ENCODE results near the gene CACNB2. TPM values are rescaled to one million over a fixed set of nuclear protein-coding genes. Genes with fewer than 3 reads are reported as not detected.

Gene CACNB2
- total and polyA plus RNA-seq, 4 donors, result 0.38 to 3.1 (median 0.83) TPM

DNA sequence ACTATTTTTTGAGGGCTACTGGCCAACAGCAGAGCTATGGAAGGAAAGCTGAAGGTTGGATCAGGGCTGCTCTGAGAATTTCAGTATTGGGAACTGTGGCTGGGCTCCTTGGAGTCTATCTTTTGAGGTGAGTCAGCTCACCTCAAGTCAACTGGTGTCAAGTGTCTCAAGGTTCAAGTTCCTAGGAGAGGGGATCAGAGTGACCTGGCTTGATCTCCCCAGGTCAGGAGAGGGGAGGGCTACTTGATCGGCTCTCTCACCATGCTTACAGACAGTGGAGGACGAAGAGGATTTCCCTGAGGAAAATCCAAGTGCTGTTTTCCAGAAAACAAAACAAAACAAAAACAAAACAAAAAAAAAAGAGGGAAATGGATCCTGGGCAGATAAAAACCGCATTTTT, 132.8 kb downstream of the CACNB2 start:
- Histone ChIP-seq H3K9ac (ENCODE audit: low read depth in 1 of 2, low read length in 2 of 2) (no peak overlapping the region), H3K9me3 (ENCODE audit: control insufficient read depth in 4 of 4, low read length in 3 of 4) (no peaks in the 10 kb centered on the region), H3K36me3 (ENCODE audit: control insufficient read depth in 4 of 4, insufficient read depth in 3 of 4, low read depth in 1 of 4, low read length in 3 of 4) (no peaks in the 10 kb centered on the region), H3K4me3 (ENCODE audit: low read depth in 1 of 3, low read length in 3 of 3) (no peak overlapping the region), H3K27ac (ENCODE audit: low read depth in 1 of 2, low read length in 2 of 2) (no peak overlapping the region), H3K27me3 (ENCODE audit: control insufficient read depth in 4 of 4, insufficient read depth in 4 of 4, low read length in 3 of 4) (no peaks in the 10 kb centered on the region), H3K4me1 (ENCODE audit: control insufficient read depth in 4 of 4, insufficient read depth in 4 of 4, low read length in 3 of 4) (no peaks in the 10 kb centered on the region)
- TF ChIP-seq, protein P1, sequence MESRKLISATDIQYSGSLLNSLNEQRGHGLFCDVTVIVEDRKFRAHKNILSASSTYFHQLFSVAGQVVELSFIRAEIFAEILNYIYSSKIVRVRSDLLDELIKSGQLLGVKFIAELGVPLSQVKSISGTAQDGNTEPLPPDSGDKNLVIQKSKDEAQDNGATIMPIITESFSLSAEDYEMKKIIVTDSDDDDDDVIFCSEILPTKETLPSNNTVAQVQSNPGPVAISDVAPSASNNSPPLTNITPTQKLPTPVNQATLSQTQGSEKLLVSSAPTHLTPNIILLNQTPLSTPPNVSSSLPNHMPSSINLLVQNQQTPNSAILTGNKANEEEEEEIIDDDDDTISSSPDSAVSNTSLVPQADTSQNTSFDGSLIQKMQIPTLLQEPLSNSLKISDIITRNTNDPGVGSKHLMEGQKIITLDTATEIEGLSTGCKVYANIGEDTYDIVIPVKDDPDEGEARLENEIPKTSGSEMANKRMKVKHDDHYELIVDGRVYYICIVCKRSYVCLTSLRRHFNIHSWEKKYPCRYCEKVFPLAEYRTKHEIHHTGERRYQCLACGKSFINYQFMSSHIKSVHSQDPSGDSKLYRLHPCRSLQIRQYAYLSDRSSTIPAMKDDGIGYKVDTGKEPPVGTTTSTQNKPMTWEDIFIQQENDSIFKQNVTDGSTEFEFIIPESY (IDR thresholded peaks at IDR 0.05), result no peak
- TF ChIP-seq MAX (IDR thresholded peaks at IDR 0.05), result no peak
- TF ChIP-seq RXRA (IDR thresholded peaks at IDR 0.05), result no peak
- TF ChIP-seq FOXA2 (IDR thresholded peaks at IDR 0.05), result no peak
- TF ChIP-seq, protein P2, sequence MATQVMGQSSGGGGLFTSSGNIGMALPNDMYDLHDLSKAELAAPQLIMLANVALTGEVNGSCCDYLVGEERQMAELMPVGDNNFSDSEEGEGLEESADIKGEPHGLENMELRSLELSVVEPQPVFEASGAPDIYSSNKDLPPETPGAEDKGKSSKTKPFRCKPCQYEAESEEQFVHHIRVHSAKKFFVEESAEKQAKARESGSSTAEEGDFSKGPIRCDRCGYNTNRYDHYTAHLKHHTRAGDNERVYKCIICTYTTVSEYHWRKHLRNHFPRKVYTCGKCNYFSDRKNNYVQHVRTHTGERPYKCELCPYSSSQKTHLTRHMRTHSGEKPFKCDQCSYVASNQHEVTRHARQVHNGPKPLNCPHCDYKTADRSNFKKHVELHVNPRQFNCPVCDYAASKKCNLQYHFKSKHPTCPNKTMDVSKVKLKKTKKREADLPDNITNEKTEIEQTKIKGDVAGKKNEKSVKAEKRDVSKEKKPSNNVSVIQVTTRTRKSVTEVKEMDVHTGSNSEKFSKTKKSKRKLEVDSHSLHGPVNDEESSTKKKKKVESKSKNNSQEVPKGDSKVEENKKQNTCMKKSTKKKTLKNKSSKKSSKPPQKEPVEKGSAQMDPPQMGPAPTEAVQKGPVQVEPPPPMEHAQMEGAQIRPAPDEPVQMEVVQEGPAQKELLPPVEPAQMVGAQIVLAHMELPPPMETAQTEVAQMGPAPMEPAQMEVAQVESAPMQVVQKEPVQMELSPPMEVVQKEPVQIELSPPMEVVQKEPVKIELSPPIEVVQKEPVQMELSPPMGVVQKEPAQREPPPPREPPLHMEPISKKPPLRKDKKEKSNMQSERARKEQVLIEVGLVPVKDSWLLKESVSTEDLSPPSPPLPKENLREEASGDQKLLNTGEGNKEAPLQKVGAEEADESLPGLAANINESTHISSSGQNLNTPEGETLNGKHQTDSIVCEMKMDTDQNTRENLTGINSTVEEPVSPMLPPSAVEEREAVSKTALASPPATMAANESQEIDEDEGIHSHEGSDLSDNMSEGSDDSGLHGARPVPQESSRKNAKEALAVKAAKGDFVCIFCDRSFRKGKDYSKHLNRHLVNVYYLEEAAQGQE (IDR thresholded peaks at IDR 0.05), result no peak
- no peak for TF ChIP-seq RAD21 (IDR thresholded peaks at IDR 0.05)
- no peak for TF ChIP-seq SP1 (IDR thresholded peaks at IDR 0.05)
- no peak for TF ChIP-seq EGR1 (IDR thresholded peaks at IDR 0.05; ENCODE audit: low read depth in 2 of 2)
- no peak for TF ChIP-seq NR2F2 (IDR thresholded peaks at IDR 0.05)
- TF ChIP-seq TAF1 (conservative IDR thresholded peaks at IDR 0.05), result no peak
- DNase-seq (ENCODE audit: low spot score), result no peak
- 90% methylated on average over 3 of the region's 3 CpGs for WGBS

DNA sequence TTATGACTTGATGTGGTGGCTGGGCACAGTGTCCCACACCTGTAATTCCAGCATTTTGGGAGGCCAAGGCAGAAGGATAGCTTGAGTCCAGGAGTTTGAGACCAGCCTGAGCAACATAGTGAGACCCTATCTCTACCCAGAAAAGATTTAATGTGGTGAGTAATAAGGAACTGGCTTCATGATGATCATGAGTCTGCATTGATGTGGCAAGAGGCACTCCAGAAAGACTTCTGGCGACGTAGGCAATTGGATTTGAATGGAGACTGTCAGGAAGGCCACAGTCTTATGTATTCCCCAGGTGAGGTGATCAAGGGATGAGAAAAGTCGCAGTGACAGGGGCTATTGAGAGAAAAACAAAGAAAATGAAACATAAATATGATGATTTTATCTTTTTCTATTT, 138.0 kb downstream of the CACNB2 start:
- no peaks in the 10 kb centered on the region for H3K4me1 ChIP-seq (ENCODE audit: control insufficient read depth in 4 of 4, insufficient read depth in 4 of 4, low read length in 3 of 4)
- no peak overlapping the region for H3K9ac ChIP-seq (ENCODE audit: low read depth in 1 of 2, low read length in 2 of 2)
- H3K27ac ChIP-seq (ENCODE audit: low read depth in 1 of 2, low read length in 2 of 2), result no peak overlapping the region
- H3K36me3 ChIP-seq (ENCODE audit: control insufficient read depth in 4 of 4, insufficient read depth in 3 of 4, low read depth in 1 of 4, low read length in 3 of 4), result no peaks in the 10 kb centered on the region
- TF ChIP-seq GABPA (IDR thresholded peaks at IDR 0.05 in 1 of 2, conservative IDR thresholded peaks at IDR 0.05 in 1 of 2), result no peak
- no peak for TF ChIP-seq EGR1 (IDR thresholded peaks at IDR 0.05; ENCODE audit: low read depth in 2 of 2)
- no peak for TF ChIP-seq HNF4G (IDR thresholded peaks at IDR 0.05)
- TF ChIP-seq TAF1 (conservative IDR thresholded peaks at IDR 0.05), result no peak
- no peak for TF ChIP-seq NR2F2 (IDR thresholded peaks at IDR 0.05)
- TF ChIP-seq RAD21 (IDR thresholded peaks at IDR 0.05), result no peak
- no peak for TF ChIP-seq MAX (IDR thresholded peaks at IDR 0.05)
- TF ChIP-seq HNF4A (conservative IDR thresholded peaks at IDR 0.05), result no peak
- TF ChIP-seq FOXA1 (IDR thresholded peaks at IDR 0.05), result no peak
- TF ChIP-seq, protein P1 (IDR thresholded peaks at IDR 0.05), result no peak
- TF ChIP-seq, protein P3, sequence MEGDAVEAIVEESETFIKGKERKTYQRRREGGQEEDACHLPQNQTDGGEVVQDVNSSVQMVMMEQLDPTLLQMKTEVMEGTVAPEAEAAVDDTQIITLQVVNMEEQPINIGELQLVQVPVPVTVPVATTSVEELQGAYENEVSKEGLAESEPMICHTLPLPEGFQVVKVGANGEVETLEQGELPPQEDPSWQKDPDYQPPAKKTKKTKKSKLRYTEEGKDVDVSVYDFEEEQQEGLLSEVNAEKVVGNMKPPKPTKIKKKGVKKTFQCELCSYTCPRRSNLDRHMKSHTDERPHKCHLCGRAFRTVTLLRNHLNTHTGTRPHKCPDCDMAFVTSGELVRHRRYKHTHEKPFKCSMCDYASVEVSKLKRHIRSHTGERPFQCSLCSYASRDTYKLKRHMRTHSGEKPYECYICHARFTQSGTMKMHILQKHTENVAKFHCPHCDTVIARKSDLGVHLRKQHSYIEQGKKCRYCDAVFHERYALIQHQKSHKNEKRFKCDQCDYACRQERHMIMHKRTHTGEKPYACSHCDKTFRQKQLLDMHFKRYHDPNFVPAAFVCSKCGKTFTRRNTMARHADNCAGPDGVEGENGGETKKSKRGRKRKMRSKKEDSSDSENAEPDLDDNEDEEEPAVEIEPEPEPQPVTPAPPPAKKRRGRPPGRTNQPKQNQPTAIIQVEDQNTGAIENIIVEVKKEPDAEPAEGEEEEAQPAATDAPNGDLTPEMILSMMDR (IDR thresholded peaks at IDR 0.05; ENCODE audit: low read depth, low read length, missing input control), result no peak
- TF ChIP-seq YY1 (IDR thresholded peaks at IDR 0.05), result no peak
- TF ChIP-seq FOXA2 (IDR thresholded peaks at IDR 0.05), result no peak
- TF ChIP-seq RXRA (IDR thresholded peaks at IDR 0.05), result no peak
- TF ChIP-seq, protein P4, sequence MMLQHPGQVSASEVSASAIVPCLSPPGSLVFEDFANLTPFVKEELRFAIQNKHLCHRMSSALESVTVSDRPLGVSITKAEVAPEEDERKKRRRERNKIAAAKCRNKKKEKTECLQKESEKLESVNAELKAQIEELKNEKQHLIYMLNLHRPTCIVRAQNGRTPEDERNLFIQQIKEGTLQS (IDR thresholded peaks at IDR 0.05), result no peak
- TF ChIP-seq, protein P2 (IDR thresholded peaks at IDR 0.05), result no peak
- TF ChIP-seq SP1 (IDR thresholded peaks at IDR 0.05), result no peak
- TF ChIP-seq JUND (IDR thresholded peaks at IDR 0.05), result no peak
- no peak overlapping the region for H3K4me3 ChIP-seq (ENCODE audit: low read depth in 1 of 3, low read length in 3 of 3)
- DNase-seq (ENCODE audit: low spot score), result no peak
- no peaks in the 10 kb centered on the region for H3K9me3 ChIP-seq (ENCODE audit: control insufficient read depth in 4 of 4, low read length in 3 of 4)
- no peaks in the 10 kb centered on the region for H3K27me3 ChIP-seq (ENCODE audit: control insufficient read depth in 4 of 4, insufficient read depth in 4 of 4, low read length in 3 of 4)
- 92% methylated on average over 3 of the region's 3 CpGs for WGBS

Measured in liver (tissue), 9 donors.